Stimulated activated CD4-positive, alpha-beta T cell treated with anti-CD3 and anti-CD28 coated beads, TNF-alpha, amount 100 ng/mL, for 24 hours (primary cell): Measurements from ENCODE around the gene NAP1L5.

Experiments used
- DNase-seq, 3 experiments: peaks; one replicate each; pipeline ENCODE4 v3.0.0-alpha.2; 2020; ENCODE audit warnings: low read depth in 3 of 3

The NAP1L5 gene

GRCh38 chr4:88697588-88698329, at the start of gene NAP1L5:
Gene NAP1L5, minus strand, starts transcription at chr4:88697829. Its CDS starts 75 bp downstream, at chr4:88697754.
- DNase-seq, result peak; percentile 24 to 59 (median 35)

GRCh38 chr4:88747351-88747750, 49.7 kb upstream of the NAP1L5 start:
- DNase-seq, result no peak

- no peak for DNase-seq
These were observed 48.6 kb upstream of the NAP1L5 start for GRCh38 chr4:88746206-88746605.

DNA sequence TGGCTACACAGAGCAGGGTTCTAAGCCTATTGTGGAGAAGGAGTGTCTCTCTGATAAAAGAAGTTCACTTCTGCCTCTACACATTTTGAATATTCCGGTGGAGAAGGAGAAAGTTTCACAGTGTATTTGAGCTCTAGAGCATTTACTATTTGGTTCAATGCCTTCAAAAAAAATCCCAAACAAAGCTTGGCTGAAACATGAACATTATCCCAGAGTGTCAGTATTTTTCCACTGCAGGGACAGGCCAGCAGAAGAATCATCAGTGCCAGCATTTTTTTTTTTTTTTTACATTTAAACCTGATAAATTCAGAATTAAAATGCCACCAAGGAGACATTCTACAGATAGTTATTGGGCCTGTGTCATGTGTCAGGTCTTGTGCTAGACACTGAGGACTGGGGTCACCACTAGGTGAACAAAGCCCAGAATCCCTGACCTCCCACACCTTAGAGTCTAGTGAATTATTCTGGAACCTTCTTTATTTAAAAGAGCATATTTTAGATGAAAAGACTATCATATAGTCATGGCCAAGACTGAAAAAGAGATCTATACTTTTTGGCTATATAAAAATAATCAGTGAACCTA, 48.0 kb upstream of the NAP1L5 start:
- DNase-seq, result no peak

GRCh38 chr4:88745175-88745574, 47.5 kb upstream of the NAP1L5 start:
- no peak for DNase-seq

GRCh38 chr4:88744609-88745008, 47.0 kb upstream of the NAP1L5 start:
- DNase-seq, result no peak

- no peak for DNase-seq
These were observed 46.1 kb upstream of the NAP1L5 start for GRCh38 chr4:88743696-88744095.

GRCh38 chr4:88742561-88742960, 44.9 kb upstream of the NAP1L5 start:
- DNase-seq, result no peak

DNA sequence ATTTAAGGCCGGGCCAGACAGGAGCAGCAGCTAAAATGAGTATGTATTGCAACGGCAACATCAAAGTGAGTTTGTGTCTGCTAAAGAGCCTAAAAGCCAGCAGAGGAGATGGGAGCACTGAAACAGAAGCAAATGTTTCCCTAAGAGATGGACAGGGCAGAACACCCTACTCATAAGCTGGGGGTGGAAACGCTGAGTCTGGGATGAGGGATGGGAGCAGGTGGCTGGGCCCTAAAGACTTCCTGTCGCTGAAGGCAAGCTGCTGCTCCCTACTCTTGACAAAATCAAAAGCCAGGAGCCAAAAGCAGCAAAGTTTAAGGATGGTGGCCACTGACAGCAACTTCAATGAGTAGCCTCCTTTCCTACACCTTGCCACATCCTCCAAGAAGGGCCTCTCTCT, 40.6 kb upstream of the NAP1L5 start:
- DNase-seq, result no peak

DNA sequence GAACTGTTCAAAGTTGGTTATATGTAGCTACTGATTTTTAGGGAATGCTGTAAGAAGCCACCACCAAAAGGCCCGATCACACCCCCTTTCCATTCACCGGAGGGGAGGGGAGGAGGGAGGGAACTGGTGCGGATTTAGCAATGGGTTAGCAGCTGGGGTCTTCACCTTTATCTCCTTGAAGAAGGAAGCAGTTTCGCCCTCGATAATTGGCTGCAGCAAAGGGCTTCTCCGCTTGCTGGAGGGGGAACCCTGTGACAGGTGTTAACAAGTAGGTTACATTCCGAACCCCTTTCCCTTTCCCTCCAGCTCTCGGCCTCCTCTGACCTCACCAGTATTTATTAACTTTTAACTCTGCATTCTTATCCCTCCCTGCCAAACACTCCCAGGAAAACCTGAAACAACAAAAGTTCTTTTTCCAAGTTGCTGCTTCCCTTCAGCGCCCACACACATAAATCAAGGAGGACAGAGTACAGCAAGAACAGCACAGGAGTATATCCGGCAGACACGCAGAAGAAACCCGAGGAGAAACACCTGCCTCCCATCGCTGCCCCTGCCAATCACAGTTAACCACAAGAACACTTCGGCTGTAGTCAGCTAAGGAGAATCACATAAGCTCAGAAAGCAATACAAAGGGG, 39.8 kb upstream of the NAP1L5 start:
- DNase-seq, result no peak

GRCh38 chr4:88736264-88736663, 38.6 kb upstream of the NAP1L5 start:
- no peak for DNase-seq

- DNase-seq, result no peak
These were observed 37.9 kb upstream of the NAP1L5 start for GRCh38 chr4:88735564-88735963.

- DNase-seq, result no peak
These were observed 36.8 kb upstream of the NAP1L5 start for GRCh38 chr4:88734403-88734949.

DNA sequence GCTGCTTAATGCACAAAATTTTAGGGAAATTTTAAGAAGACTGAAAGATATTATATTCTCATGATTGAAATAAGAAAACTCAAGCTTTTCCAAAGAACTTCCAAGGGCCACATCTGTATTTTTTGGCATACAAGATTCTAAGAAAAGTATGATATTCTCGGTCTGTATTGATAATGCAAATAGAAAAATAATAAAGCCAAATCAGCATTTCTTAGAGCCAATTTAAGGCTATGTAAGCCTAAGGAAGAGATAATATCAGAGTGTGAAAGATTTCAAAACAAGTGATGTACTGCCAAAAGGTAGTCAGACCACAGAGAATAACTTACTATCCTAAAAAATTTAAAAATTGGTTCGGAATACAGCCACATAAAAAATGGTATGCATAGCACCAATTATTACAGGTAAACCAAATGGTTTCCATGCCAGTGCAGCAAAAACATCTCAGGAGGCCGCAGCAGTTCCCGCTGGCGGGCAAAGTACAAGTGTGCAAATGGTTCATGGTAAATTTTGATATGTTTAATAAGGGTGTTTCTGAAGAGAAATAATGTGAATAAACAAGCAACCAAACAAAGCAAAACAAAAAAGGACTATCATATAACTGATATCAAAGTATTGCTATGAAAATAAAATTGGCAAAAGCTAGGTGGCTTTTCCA, 35.2 kb upstream of the NAP1L5 start:
- no peak for DNase-seq

GRCh38 chr4:88731381-88731780, 33.8 kb upstream of the NAP1L5 start:
- no peak for DNase-seq

DNA sequence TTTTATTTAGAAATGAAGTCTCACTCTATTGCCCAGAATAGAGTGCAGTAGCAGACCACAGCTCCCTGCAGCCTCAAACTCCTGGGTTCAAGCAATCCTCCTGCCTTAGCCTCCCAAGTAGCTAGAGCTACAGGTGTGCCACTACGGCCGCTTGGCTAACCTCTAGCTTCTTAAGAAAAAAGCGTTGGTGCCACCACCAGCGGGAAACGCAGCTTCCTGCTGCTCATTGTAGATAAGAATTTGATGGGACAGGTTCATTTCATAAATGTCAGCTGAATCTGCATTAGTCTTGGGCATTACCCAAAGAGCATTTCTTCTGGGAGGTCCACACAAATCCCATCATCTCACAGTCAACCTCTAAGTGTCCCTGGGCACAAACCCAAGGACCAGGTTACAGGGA, 33.2 kb upstream of the NAP1L5 start:
- DNase-seq, result no peak

- no peak for DNase-seq
These were observed 31.6 kb upstream of the NAP1L5 start for GRCh38 chr4:88729146-88729760.

GRCh38 chr4:88728146-88728545, 30.5 kb upstream of the NAP1L5 start:
- no peak for DNase-seq

DNA sequence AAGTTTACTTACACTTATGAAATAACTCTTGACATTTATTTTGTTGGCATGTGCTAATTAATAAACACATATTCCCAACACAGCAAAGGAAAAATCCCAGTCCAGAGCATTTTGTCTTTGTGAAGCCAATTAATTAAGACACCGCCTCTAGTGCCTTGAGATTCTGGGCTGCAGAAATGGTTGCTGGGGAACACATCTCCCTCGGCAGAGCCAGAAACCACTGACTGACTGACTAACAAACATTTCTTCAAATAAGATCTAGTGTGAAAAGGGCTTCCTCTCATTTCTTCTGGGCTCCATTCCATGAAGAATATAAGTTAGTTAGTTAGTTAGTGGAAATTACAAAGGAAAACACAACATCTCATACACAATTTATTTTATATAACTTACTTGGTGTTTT, 28.4 kb upstream of the NAP1L5 start:
- DNase-seq, result no peak

GRCh38 chr4:88725143-88725542, 27.5 kb upstream of the NAP1L5 start:
- DNase-seq, result no peak

GRCh38 chr4:88724406-88724805, 26.8 kb upstream of the NAP1L5 start:
- DNase-seq, result no peak

DNA sequence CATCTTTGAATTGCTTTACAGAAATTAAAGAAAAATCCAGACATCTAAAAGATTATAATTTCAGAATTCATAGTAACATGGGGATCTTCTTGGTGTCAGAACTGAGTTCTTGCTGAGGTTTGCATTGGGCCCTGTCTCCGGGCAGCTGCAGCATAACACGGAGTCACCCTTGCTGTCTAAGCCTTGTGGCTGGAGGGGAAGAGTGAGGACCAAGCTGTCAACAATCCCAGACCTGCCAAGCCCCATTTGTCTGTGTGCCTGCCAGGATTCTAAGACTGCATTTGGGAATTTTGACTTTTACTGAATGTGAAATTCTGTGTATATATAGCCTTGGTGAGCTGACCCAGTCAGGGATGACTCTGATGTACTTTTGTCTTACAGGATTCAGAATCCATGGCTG, 25.2 kb upstream of the NAP1L5 start:
- no peak for DNase-seq
